GM23248 (cell line): Measurements from ENCODE around the gene PMP22.

ENCODE experiments used
- EZH2 ChIP-seq: fragments of 200-600 bp; sonication (generic); IDR thresholded peaks from 2 replicates; pipeline ENCODE4 v1.6.1; 2018; ENCODE audit warnings: antibody characterized with exemption, mild to moderate bottlenecking; ENCODE audit not compliant: insufficient read depth, poor library complexity, severe bottlenecking
- EZH2phosphoT487 ChIP-seq: fragments of 200-600 bp; sonication (generic); IDR thresholded peaks from 2 replicates; pipeline ENCODE4 v1.6.1; 2018; ENCODE audit warnings: antibody characterized with exemption, moderate library complexity, mild to moderate bottlenecking, low read depth; ENCODE audit not compliant: insufficient read depth

DNA sequence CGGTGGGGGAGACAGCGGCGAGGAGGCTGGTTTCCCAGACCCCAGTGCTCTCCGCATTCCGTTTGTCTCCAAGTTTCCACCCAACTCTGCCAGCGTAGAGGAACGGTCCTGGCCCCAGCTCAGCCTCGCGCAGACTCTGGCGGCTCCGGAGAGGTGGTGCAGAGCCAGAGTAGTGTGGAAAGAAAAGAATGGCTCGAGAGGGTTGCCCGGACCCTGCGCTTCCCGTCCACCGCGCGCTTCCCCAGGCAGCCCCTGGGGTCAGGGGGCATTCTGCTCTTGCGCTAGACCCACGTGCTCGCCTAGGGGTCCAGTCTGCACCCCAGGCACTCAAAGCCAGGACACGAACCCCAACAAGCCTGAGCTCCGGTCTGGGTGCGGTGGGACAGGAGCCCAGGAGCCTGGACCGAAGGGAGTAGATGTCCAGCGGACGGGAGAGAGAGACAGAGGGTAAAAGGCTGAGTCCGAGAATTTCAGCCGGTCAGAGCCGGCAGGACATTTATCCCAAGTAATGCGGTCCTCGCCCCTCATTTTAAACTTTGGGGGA lies 3.8 kb downstream of the PMP22 start:
- TF ChIP-seq EZH2 (no peak), EZH2phosphoT487 (no peak)
